Heart right ventricle (tissue), 16 donors: Measurements from ENCODE around the gene COX8A. TPM values are rescaled to one million over a fixed set of nuclear protein-coding genes. Genes with fewer than 3 reads are reported as not detected.

Experiments
- ATAC-seq, 8 donors: fragments of 200-7000 bp; cut with Tn5 transposase; one replicate each; pipeline ENCODE4 v1.9.1; 2020; ENCODE audit warnings: mild to moderate bottlenecking in 8 of 8, moderate library complexity in 8 of 8, moderate number of reproducible peaks in 1 of 8
- DNase-seq, 2 donors: peaks; one replicate each; pipeline ENCODE4 v3.0.0-alpha.2; 2020
- H3K27ac ChIP-seq, 10 donors: fragments of 200-600 bp; sonication (generic) in 2 of 10; one replicate each; pipeline versions ENCODE4 v1.5.0 to v1.8.0; 2020 to 2022; ENCODE audit warnings: mild to moderate bottlenecking in 3 of 10
- H3K27me3 ChIP-seq, 7 donors: fragments of 200-600 bp; one replicate each; pipeline ENCODE4 v1.8.0; 2021 to 2022; ENCODE audit warnings: mild to moderate bottlenecking in 2 of 7
- H3K36me3 ChIP-seq, 9 donors: fragments of 200-600 bp; sonication (generic) in 1 of 9; one replicate each; pipeline versions ENCODE4 v1.5.0 to v1.8.0; 2020 to 2022; ENCODE audit warnings: mild to moderate bottlenecking in 2 of 9
- H3K4me1 ChIP-seq, 9 donors: fragments of 200-600 bp; sonication (generic) in 1 of 9; one replicate each; pipeline versions ENCODE4 v1.5.0 to v1.8.0; 2020 to 2022; ENCODE audit warnings: mild to moderate bottlenecking in 4 of 9
- H3K4me3 ChIP-seq, 10 donors: fragments of 200-600 bp; sonication (generic) in 2 of 10; one replicate each; pipeline versions ENCODE4 v1.5.0 to v1.8.0; 2020 to 2022; ENCODE audit warnings: mild to moderate bottlenecking in 7 of 10, moderate library complexity in 2 of 10
- H3K9me3 ChIP-seq, 11 donors: fragments of 200-600 bp in 10 of 11; sonication (generic) in 2 of 11; one replicate each; pipeline versions ENCODE4 v1.5.0 to v1.8.0; 2013 to 2022; ENCODE audit warnings: mild to moderate bottlenecking in 2 of 11, control low read depth in 1 of 11, moderate library complexity in 1 of 11
- CTCF ChIP-seq, 9 donors: fragments of 200-600 bp; sonication (generic) in 2 of 9; IDR thresholded peaks; one replicate each; pipeline versions ENCODE4 v1.5.0 to v1.8.0; 2021 to 2022; ENCODE audit warnings: antibody characterized with exemption in 9 of 9, mild to moderate bottlenecking in 5 of 9, moderate library complexity in 1 of 9
- WGBS, 2 donors: extraction: QIAGEN DNeasy Blood & Tissue Kit; methylation state at CpG; one replicate each; pipeline ENCODE4 v1.1.7; 2013; ENCODE audit warnings: inconsistent platforms in 1 of 2; 5-methylcytosine and 5-hydroxymethylcytosine counted together
- intact Hi-C, 10 donors: fragments of 100-400 bp; cut with DNase I; formaldehyde crosslinking; loops; one replicate each; pipeline versions ENCODE4 v1.11.1 to v1.14.2; 2022
- polyA plus RNA-seq, 2 donors: library from polyadenylated mRNA; stranded (reverse); fragments of 200-250 nt; gene quantifications; one replicate each; pipeline ENCODE4 v1.2.3, GENCODE V29; 2013
- total RNA-seq, 10 donors: library from RNA; stranded (reverse); fragmentation: NEBNext Ultra II Directional in 3 of 10; extraction: Animal tissue kit (Norgen Biotek cat#: 25700) in 3 of 10; gene quantifications; one replicate each; pipeline versions ENCODE4 v1.2.1 to v1.2.4, GENCODE V29; 2021 to 2023
- donor health status: Arrhythmogenic right ventricular cardiomyopathy.
- donor health status: ischemic (EF 13 %, LVEDD 7.1; RV severe dilation, severe dysfunction).
- donor health status: healthy with polysubstance abuse.
- donor health status: DM: no; HTN: yes; CAD: no.
- donor health status: DM: no; HTN: no; CAD: no.
- donor health status: ischemic (EF 25% LVEDD 6.9; RV normal size, moderate dysfunction).
- donor health status: ischemic (EF 25% LVEDD 5.7; RV mildly dilated, moderate dysfunction).
- donor health status: healthy.
- donor health status: DM: yes; HTN: yes; CAD: no.
- donor health status: Ischemic cardiomyopathy.
- donor health status: ischemic (EF 35%, LVEDD 5.7; RV mildly dilated, moderate dysfunction).
- donor health status: nonischemic (EF 11% LVEDD 7.7; RV severe dilation, severe dysfunction).
- donor health status: DM: yes; HTN: yes; CAD: no.
- donor health status: PGD.
- donor health status: ischemic (EF 29% LVEDD 5.4; RV normal size, mild dysfunction).
- donor health status: nonischemic (EF 23%, LVEDD 6.1; RV moderate dilation, normal function).

COX8A gene
- total and polyA plus RNA-seq, 12 donors, result 868 to 2,481 (median 1,100) TPM

- H3K27ac ChIP-seq, result no peak overlapping the region
- no peaks in the 10 kb centered on the region for H3K9me3 ChIP-seq
- peaks cover 0 to 59% (median 21%) of the 10 kb centered on the region in 9 donors for H3K36me3 ChIP-seq
- TF ChIP-seq CTCF (IDR thresholded peaks at IDR 0.05), result no peak
- intact Hi-C loops, result loop anchor here in 1 of 10 donors (2.0 kb wide), 1 partner anchor 153 kb away; no protein-coding TSS in a partner anchor
- DNase-seq (no peak), ATAC-seq (no peak)
- peaks cover 23 to 54% (median 38%) of the 10 kb centered on the region in 9 donors for H3K4me1 ChIP-seq
- H3K27me3 ChIP-seq, result peaks cover 0 to 35% (median 0%) of the 10 kb centered on the region in 7 donors
- H3K4me3 ChIP-seq, result no peak overlapping the region
- whole genome bisulfite sequencing, 2 donors, result 81% methylated on average over 11 of the region's 11 CpGs
These were observed 23.4 kb downstream of the COX8A start for GRCh38 chr11:63997801-63998337.

DNA sequence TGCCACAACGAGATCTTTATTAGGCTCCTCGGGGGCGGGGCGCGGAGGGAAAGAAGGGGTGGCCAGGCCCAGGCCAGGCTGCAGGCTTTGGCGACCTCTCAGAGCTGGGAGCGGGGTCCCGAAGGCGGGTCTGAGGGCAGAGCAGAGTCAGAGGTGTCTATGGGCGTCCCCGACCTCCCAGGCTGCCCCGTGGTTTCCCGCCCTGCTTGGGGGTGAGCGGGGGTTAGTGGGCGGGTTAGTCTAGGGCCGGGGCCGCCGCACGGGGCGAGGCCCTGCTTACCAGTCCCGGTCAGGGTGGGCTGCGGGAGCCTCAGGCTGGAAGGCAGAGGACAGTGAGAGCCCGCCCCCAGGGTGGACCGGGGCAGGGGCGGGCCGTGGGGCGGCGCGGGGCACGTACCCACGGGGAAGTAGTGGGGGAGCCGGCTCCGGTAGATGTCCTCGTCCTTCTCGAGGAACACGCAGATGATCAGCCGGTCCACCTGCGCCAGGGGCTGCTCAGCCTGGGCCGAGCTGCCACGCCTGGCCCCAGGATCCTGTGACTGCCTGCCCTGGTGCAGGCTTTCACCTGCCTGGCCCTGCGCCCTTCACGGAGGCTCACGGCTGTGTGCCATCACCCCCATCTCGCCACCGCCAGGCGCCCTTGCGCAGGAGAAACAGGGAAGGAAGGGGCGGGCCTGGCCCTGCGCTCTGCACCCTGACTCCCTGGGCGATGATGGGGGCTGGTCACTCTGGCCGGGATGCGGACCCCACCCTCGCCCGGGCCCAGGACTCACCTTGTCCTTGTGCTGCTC lies 24.3 kb downstream of the COX8A start:
- Histone ChIP-seq H3K4me1 (peaks cover 23 to 56% (median 38%) of the 10 kb centered on the region in 9 donors), H3K27ac (no peak overlapping the region), H3K4me3 (peak overlapping the region in 7 of 10 donors; percentile 12 to 53 (median 49)), H3K36me3 (peaks cover 0 to 51% (median 21%) of the 10 kb centered on the region in 9 donors), H3K9me3 (no peaks in the 10 kb centered on the region), H3K27me3 (peaks cover 0 to 43% (median 0%) of the 10 kb centered on the region in 7 donors)
- ATAC-seq, result peak in 2 of 8 donors; percentile 1 to 16
- TF ChIP-seq CTCF (IDR thresholded peaks at IDR 0.05), result no peak
- no peak for DNase-seq
- 71 to 72% methylated on average over 46 to 54 of the region's 54 CpGs for WGBS, 2 donors
- intact Hi-C loops, result loop anchor here in 1 of 10 donors (2.0 kb wide), 1 partner anchor 152 kb away; no protein-coding TSS in a partner anchor

GRCh38 chr11:63999349-64000025 lies 25.1 kb downstream of the COX8A start:
- H3K4me1 ChIP-seq, result peaks cover 23 to 56% (median 38%) of the 10 kb centered on the region in 9 donors

More at GRCh38 chr11:63999349-64000025, 25.1 kb downstream of the COX8A start:
- H3K27ac ChIP-seq, result no peak overlapping the region
- peak overlapping the region in 8 of 10 donors; percentile 12 to 53 (median 49) for H3K4me3 ChIP-seq
- no peak for TF ChIP-seq CTCF (IDR thresholded peaks at IDR 0.05)
- DNase-seq (peak; percentile 48 to 55), ATAC-seq (peak; percentile 16 to 39 (median 28))
- H3K27me3 ChIP-seq, result peaks cover 0 to 51% (median 0%) of the 10 kb centered on the region in 7 donors
- no peaks in the 10 kb centered on the region for H3K9me3 ChIP-seq
- intact Hi-C loops, result loop anchor here in 8 of 10 donors (1.0 to 2.0 kb wide), 4 partner anchors 149 to 153 kb away; no protein-coding TSS in a partner anchor
- H3K36me3 ChIP-seq, result peaks cover 0 to 44% (median 21%) of the 10 kb centered on the region in 9 donors
- 19 to 21% methylated on average over 53 to 59 of the region's 59 CpGs for WGBS, 2 donors
